GM19239 (cell line): ENCODE results near the gene C1QTNF3.
"Not testable (repeated sequence)": the region's sequence is repeated elsewhere in the genome, so short reads cannot be mapped to it uniquely, and the experiment has no call there.

Experiments
- DNase-seq: peaks from one replicate; pipeline ENCODE4 v3.0.0; 2011; ENCODE audit warnings: low spot score; ENCODE audit not compliant: insufficient read length
- FAIRE-seq: peaks from 2 replicates; lab custom pipeline; 2011; peaks lifted over from hg19 to GRCh38; lab: Jason Lieb, UNC

C1QTNF3 gene

GRCh38 chr5:34030048-34030447, 13.0 kb downstream of the C1QTNF3 start:
- no peak for DNase-seq
- FAIRE-seq: no peak

GRCh38 chr5:34028349-34028748, 14.7 kb downstream of the C1QTNF3 start:
- no peak for DNase-seq
- FAIRE-seq: no peak

GRCh38 chr5:34026089-34026761, 16.8 kb downstream of the C1QTNF3 start:
- FAIRE-seq (no peak), DNase-seq (no peak)

- FAIRE-seq (peak; percentile 74), DNase-seq (peak; percentile 9)
Measured at GRCh38 chr5:34022121-34022705, 20.8 kb downstream of the C1QTNF3 start.

DNA sequence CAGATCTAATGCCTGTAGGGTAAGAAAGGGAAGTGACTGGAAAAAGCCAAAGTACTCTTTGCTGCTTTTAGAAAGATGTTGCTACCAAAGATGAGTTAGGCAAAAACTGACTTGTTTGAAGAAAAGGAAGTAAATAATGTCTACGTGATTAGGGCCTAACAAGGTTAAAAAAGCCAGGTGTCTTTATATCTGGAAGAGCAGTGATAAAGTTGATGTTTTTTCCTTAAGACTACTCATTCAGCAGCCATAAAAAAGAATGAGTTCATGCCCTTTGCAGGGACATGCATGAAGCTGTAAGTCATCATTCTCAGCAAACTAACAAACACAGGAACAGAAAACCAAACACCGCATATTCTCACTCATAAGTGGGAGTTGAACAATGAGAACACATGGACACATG, 21.7 kb downstream of the C1QTNF3 start:
- DNase-seq (no peak), FAIRE-seq (no peak)

DNA sequence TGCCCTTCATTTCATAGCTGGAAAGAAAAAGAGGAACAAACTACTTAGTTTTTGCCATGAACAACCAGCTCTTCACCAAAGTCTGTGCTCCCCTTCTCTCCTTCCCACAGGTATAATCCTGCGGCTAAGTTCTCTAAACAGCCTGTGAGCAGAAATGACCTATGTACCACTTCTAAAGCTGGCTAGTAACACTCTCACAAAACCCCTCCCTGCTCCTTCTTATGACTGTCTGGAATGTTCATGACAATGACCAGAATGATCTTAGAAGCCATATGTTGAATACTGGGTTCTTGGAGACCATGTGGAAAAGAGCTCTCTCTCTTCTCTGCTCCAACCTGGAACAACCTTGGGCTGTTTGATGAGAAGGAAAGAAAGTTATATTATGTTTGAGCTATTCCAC, 22.3 kb downstream of the C1QTNF3 start:
- FAIRE-seq (no peak), DNase-seq (no peak)

- no peak for DNase-seq
- no peak for FAIRE-seq
Measured at GRCh38 chr5:34017254-34017653, 25.8 kb downstream of the C1QTNF3 start.

DNA sequence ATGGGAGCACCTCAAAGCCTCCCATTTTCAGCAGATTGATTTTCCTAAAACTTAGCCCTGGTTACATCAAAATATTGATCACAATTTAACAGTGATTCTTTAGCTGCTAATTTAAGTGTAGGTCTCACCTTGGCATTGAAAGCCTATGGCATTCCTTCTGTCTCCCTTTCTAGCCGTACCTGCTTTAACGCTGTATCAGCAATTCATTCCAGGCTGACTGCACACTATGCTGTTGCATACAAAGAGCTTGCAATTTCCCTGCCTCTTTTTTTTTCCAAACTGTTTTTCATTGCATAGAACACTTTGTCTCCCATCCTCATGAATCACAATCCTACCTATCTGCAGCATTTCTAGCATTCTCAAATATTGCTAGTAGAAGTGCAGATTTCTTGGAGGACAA, 26.3 kb downstream of the C1QTNF3 start:
- no peak for FAIRE-seq
- no peak for DNase-seq

GRCh38 chr5:34016222-34016621, 26.8 kb downstream of the C1QTNF3 start:
- FAIRE-seq (no peak), DNase-seq (no peak)

DNA sequence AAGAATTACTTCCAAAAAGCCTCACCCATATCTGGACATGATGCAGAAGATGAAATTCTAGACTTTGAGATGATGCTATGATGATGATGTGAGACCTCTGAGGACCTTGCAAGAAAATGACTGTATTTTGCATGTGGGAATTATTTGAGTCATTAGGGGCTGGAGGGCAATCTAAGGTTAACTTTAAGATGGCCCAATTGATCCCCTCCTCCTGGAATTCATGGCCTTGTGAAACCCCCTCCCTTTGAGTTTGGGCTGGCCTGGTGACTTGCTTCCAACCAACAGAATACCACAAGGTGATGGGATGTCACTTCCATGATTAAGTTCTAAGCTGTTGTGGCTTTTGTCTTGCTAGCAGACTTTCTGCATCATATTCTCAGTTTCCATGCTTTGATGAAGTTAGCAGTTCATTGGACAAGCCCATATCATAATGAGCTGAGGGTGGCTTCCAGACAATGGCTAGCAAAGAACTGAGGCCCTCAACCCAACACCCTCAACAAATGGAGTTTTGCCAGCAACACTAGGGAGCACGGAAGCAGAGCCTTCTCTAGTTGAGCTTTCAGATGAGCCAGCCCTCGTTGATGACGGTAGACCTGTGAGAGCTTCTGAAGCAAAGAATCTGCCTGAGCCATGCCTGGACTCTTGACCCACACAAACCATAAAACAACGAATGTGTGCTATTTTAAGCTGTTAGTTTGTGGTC, 27.7 kb downstream of the C1QTNF3 start:
- DNase-seq (no peak), FAIRE-seq (no peak)

DNA sequence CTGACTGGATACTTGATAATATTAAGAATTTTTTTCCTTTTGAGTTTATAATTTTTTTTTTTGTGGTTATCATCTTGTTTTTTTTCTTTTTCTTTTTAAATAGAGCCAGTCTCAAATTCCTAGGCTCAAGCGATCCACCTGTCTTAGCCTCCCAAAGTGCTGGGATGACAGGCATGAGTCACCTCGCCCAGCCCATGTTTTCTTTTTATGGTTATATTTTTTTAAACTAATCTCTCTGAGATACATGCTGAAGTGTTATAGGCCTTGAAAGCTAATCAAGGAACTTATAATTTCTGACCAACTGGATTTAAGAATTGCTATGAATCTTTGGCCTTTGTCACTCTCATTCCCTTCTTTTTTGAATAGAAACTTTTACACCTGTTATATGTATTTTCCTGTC, 28.4 kb downstream of the C1QTNF3 start:
- DNase-seq (no peak), FAIRE-seq (no peak)

DNA sequence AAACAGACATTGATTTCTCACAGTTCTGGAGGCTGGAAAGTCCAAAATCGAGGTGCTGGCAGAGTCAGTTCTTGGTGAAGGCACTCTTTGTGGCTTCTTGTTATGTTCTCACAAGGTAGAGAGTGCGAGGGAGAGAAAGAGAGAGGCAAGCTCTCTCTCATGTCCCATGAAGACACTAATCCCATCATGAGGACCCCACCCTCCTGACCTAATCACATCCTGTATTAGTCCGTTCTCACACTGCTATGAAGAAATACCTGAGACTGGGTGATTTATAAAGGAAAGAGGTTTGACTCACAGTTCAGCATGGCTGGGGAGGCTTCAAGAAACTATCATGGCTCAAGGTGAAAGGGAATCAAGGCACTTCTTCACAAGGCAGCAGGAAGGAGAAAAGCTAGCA, 29.5 kb downstream of the C1QTNF3 start:
- no peak for DNase-seq
- no peak for FAIRE-seq

DNA sequence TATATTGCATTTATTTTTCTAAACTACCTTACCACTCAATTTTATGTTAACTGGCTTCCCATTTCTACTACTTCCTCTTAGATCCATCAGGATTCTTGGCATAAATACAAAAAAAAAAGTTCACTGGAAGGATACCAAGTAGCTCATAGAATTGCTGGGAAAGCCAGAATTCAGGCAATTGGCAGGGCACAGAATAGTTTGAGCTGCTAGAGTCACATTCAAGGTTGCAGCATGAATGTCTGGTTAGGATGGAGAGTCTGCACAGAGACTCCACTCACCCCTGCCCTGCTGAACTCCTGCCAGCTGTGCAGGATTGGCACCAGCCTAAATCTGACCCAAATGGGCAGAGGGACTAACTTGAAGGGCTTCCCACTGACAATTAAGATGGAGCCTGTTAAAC, 30.2 kb downstream of the C1QTNF3 start:
- no peak for FAIRE-seq
- DNase-seq: no peak

GRCh38 chr5:34011536-34011935, 31.5 kb downstream of the C1QTNF3 start:
- FAIRE-seq (no peak), DNase-seq (no peak)

GRCh38 chr5:34010146-34010545, 32.9 kb downstream of the C1QTNF3 start:
- FAIRE-seq, DNase-seq: not testable (repeated sequence)

- no peak for DNase-seq
- FAIRE-seq: no peak
Measured at GRCh38 chr5:34009610-34010009, 33.4 kb downstream of the C1QTNF3 start.

GRCh38 chr5:34008802-34009201, 34.2 kb downstream of the C1QTNF3 start:
- FAIRE-seq (no peak), DNase-seq (no peak)

- DNase-seq (peak; percentile 91), FAIRE-seq (peak; percentile 89)
Measured at GRCh38 chr5:34007621-34008600, 35.1 kb downstream of the C1QTNF3 start, which contains the start of gene AMACR. AMACR (minus strand) TSS chr5:34008050; CDS start chr5:34008019, 31 bp downstream.

DNA sequence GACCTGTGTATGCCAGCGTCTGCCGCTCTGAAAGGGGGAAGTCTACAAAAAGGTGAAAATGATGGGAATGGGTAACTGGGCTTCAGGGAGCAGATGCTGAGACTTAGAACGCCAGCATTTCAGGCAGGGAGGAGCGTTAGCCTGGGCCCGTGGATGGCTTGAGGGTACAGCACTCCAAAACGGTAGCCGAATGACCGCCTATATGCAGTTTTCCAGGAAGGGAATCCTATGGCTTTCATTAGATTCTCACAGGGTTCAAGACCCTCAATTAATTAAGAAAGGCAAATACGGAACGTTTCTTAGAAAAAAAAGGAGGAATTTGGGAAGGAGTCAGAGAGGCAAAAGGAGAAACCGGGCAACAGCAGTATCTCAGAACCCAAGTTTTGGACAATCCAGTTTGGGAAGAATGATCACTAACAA, 35.8 kb downstream of the C1QTNF3 start:
- FAIRE-seq: no peak
- DNase-seq: no peak

- FAIRE-seq: no peak
- DNase-seq: no peak
Measured at GRCh38 chr5:34005681-34006080, 37.3 kb downstream of the C1QTNF3 start.
